Epithelial cell of proximal tubule (primary cell): ENCODE measurements around the gene KHDC1L. TPM values are rescaled to one million over a fixed set of nuclear protein-coding genes. Genes with fewer than 3 reads are reported as not detected.
"Not testable (repeated sequence)": the region's sequence is repeated elsewhere in the genome, so short reads cannot be mapped to it uniquely, and the experiment has no call there.

Source experiments
- DNase-seq: peaks from one replicate; pipeline ENCODE4 v3.0.0-alpha.2; 2011; ENCODE audit warnings: low read depth
- H3K4me3 ChIP-seq: 2 replicates; pipeline ENCODE4 v1.5.1; 2011; ENCODE audit warnings: low read depth, mild to moderate bottlenecking, low read length
- total RNA-seq: library from RNA; depleted of rRNA; stranded (reverse); fragments of >200 nt; gene quantifications from 2 replicates; pipeline ENCODE4 v1.2.3, GENCODE V29; 2015
- TF ChIP-seq, protein P1 (sequence below): conservative IDR thresholded peaks from 2 replicates; pipeline ENCODE4 v1.5.1; 2012; ENCODE audit warnings: low read depth, mild to moderate bottlenecking, low read length

The KHDC1L gene
- total RNA-seq, 1 donor from 2014 or later: not detected

DNA sequence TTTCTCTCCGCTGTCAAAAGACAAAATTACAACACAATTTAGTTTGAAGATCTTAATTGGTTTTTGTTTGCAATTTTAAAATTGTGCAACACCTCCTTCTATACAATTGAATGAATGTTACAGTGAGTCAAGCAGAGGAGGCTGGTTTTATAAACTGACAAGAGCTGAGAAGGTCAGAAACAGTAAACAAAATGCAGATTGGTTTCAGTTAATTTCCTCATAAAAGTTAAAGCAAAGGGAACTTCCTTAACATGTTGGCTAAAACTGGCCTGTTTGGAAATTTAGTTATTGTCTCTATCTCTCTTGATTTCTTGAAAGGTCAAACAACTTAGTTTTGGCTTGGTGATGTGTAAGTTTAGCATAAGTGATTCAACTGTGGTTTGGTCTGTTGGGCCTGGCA, 22.2 kb downstream of the KHDC1L start:
- TF ChIP-seq, protein P1, sequence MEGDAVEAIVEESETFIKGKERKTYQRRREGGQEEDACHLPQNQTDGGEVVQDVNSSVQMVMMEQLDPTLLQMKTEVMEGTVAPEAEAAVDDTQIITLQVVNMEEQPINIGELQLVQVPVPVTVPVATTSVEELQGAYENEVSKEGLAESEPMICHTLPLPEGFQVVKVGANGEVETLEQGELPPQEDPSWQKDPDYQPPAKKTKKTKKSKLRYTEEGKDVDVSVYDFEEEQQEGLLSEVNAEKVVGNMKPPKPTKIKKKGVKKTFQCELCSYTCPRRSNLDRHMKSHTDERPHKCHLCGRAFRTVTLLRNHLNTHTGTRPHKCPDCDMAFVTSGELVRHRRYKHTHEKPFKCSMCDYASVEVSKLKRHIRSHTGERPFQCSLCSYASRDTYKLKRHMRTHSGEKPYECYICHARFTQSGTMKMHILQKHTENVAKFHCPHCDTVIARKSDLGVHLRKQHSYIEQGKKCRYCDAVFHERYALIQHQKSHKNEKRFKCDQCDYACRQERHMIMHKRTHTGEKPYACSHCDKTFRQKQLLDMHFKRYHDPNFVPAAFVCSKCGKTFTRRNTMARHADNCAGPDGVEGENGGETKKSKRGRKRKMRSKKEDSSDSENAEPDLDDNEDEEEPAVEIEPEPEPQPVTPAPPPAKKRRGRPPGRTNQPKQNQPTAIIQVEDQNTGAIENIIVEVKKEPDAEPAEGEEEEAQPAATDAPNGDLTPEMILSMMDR: no peak
- DNase-seq: no peak
- H3K4me3 ChIP-seq: no peak overlapping the region

DNA sequence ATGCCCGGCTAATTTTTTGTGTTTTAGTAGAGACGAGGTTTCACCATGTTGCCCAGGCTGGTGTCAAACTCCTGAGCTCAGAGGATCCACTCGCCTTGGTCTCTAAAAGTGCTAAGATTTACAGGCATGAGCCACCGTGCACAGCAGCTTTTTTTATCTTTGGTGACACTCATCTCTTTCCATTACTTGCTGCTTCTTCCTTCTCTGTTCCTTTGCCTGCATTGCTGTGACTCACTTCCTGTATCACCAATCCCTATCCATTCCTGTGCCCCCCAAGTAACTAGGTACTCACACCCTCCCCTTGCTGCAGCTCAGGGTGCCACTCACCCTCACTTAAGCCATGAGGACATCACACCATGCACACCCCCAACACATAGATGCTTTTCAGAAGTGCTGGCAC, 24.6 kb downstream of the KHDC1L start:
- TF ChIP-seq, protein P1: no peak
- DNase-seq: no peak
- H3K4me3 ChIP-seq: no peak overlapping the region

DNA sequence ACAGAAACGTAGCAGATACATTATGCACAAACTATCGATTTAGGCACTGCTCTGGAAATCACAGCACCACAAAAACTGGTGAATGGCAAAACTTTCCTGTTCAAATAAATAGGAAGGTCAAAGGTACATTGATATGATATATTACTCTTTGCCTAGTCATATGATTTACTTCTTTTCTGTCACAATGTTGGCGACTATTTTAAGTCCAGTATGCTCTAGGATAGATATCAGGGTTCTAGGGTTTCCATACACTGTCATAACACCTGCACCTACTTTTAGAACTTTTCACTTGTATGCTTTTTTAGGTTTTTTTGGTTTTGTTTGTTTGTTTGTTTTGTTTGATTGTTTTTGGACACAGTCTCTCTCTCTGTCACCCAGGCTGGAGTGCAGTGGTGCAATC, 25.0 kb downstream of the KHDC1L start:
- DNase-seq: no peak
- TF ChIP-seq, protein P1: no peak
- H3K4me3 ChIP-seq: no peak overlapping the region

DNA sequence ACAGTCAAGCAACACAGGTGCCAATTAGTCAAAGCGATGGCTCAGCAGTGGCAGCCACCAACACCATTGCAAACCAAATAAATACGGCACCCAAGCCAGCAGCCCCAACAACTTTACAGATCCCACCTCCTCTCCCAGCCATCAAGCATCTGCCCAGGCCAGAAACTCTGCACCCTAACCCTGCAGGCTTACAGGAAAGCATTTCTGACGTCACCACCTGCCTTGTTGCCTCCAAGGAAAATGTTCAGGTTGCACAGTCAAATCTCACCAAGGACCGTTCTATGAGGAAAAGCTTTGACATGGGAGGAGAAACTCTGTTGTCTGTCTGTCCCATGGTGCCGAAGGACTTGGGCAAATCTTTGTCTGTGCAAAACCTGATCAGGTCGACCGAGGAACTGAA, 30.6 kb downstream of the KHDC1L start:
- no peak overlapping the region for H3K4me3 ChIP-seq
- TF ChIP-seq, protein P1: no peak

DNA sequence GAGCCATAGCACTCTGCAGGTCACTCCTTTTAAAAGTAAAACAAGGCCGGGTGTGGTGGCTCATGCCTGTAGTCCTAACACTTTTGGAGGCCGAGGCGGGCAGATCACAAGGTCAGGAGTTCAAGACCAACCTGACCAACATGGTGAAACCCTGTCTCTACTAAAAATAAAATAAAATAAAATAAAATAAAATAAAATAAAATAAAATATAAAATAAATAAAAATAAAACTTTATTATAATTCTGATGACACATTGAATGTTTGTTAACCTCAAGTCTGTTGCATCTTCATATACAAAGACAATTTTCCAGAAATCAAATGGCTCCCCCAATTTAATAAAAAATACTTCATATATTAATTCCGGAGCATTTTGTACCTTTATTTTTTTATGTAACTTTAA, 32.0 kb downstream of the KHDC1L start:
- not testable (repeated sequence) for DNase-seq, H3K4me3 ChIP-seq

More for the DNA sequence above, 30.6 kb downstream of the KHDC1L start:
- no peak for DNase-seq

DNA sequence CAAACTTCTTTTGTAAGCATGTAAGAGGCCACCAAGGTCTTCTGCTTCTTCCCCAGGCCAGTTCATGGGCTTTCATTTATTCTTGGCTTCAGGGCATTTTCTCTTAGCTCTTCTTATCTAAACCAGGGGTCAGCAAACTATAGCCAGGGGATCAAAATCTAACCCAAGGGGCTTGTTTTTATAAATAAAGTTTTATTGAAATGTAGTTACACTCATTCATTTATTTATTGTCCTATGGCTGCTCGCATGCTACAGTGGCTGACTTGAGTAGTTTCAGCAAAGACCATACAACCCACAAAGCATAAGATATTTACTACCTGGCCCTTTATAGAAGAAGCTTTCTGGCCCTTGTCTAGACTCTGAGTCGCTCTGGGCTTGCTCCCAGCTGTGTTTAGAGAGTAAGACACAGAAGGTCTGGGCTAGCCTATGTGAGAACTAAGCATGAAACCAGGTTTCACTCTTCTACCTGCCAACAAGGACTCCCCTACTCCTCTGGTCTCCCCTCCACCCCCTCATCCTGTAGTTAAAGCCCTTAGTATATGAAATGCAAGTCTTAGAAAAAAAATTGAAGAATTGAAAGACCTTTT, 43.2 kb downstream of the KHDC1L start:
- no peak for DNase-seq
- TF ChIP-seq, protein P1: no peak
- H3K4me3 ChIP-seq: no peak overlapping the region

DNA sequence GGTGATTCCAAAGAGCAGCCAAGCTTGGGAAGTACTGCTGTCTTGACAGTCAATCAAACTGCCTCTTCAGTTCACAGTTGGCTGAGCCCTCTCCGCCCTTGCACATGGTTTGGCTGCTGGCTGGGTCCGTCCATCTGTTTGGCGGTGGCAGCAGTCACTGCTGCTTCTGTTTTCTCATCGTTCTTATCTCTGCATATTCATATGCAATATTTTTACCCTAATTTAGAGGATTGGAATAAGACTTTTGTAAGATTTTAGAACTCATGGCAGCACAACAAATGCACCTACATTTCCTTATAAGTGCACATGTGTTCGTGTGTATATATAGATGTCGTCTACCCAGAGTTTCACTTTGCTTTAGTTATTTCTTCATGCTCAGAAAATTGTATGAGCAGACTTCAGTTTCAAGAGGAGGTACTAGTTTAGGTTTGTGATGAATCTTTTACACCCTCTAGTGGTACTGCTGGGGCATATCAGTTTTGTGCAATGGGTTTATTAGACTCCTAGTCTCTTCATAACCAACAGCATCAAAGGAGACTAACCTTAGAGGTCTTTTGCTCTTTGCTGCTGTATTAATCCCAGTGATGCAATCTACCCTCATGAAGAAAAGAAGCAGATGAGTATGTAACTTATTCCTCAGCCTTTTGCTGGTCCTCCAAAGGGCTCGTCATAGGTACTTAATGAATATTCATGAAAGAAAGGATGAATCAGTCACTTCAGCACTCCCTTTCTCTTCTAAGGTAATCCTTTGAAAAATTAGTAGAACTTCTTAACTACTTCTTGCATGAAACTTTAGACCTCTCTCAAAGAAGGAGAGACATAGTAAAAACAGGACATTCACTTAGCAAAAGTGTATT, 44.3 kb downstream of the KHDC1L start:
- H3K4me3 ChIP-seq: peak overlapping the region; percentile 30
- TF ChIP-seq, protein P1: peak; percentile 93
- peak; percentile 39 for DNase-seq
